NCI-H2029 (cell line): ENCODE data around the gene WDR17.
A peak's percentile ranks its signal among the peaks of the same experiment; 100 is the strongest.

ENCODE experiments used
- DNase-seq: peaks from one replicate; lab custom pipeline; 2025; lab: John Stamatoyannopoulos, UW

WDR17 gene

DNA sequence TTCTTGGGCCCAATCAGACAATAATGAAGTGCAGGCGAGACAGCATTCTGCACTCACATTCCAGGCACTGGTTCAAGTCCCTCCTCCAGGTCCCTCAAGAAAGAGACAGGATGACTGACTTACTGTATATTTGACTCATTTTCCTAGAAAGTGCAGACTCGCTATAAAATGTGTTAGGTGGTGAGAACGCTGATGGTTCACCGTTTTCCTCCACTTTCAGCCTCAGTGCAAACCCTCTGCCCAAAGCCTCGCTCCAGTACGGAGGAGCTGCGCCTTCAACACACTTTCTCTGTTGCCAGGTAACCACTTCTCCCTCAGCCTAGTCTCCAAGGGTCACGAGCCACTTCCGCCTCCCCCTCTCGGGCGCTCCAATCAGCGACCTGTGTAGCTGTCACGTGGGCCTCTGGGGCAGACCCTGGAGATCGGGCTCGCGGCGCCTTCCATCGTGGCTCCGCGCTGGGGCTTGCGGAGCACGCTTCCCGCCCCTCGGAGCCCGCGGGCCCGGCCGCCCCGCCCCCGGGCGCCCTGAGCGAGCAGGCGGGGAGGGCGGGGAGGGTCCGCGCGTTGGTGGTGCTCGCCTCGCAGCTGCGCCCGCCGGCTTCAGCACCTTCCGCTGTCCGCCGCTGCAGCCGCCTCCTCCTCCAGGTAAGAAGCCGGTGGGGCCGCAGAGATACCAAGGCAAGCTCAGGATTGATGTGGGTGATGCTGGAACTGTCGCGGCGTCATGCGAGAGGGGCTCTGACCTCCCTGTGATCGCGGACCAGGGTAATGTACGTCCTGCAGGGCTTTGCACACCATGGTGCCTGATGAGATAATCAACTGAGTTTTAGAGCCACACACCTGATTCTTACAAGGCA lies at the start of gene WDR17:
WDR17 (plus strand) TSS at position 407 of the 857 bp plus-strand sequence. CDS start 45,740 bp downstream, outside the sequence.
- DNase-seq, result peak; percentile 91

DNA sequence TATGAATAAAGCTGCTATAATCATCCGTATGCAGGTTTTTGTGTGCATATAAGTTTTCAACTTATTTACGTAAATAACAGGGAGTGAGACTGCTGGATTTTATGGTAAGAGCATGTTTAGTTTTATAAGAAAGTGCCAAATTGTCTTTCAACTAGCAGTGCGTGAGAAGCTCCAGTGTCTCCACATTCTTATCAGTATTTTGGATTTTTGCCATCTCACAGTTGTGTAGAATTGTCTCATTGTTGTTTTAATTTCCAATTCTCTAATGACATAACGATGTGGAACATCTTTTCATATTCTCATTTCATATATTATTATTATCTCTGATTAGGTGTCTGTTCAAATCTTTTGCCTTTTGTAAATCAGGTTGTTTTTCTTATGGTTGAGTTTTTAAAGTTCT lies 49.0 kb upstream of the WDR17 start:
- DNase-seq, result no peak

DNA sequence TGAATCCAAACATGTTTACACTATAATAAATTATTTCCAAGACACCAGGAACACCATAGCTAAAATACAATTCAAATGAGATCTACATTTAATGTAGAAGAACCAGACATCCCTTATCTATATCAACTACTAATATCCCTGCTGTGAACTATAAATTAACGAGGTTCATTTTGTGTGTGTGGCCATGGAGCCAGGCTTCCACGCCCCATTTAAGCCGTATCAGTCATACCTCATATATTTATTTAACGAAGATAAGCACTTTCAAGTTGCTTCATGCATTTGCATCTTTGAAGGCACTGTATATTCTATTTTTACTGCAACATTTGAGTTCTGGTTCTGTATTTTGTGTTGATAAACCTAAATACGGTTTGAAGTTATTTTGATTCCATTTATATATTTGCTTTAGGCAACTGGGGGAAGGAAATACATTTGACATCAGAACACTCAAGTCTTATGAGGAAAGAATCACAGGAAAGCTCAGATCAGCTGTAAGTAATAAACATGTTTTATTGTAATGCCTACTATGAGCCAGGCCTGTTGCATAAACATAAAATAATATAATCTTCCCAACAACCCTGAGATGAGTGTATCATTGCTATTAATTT lies 45.1 kb upstream of the WDR17 start:
- DNase-seq, result no peak

DNA sequence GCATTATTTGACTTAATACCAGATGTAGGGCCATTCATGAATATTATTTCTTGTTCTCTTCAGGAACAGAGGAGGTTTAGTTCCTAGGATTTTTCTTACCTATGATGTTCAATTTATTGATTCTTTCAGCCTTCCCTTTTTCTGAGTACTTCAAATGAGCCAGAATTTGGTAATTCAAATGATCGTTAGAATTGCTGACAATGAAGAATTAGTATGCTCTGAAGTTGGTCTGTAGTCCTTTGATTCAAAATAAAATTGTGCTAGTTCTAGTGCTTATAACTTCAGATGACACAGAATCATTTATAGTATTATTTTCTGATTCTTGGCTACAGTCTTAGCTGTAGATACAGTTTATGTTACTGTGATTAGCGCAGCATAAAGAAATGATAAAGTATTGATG lies 35.2 kb upstream of the WDR17 start:
- no peak for DNase-seq

DNA sequence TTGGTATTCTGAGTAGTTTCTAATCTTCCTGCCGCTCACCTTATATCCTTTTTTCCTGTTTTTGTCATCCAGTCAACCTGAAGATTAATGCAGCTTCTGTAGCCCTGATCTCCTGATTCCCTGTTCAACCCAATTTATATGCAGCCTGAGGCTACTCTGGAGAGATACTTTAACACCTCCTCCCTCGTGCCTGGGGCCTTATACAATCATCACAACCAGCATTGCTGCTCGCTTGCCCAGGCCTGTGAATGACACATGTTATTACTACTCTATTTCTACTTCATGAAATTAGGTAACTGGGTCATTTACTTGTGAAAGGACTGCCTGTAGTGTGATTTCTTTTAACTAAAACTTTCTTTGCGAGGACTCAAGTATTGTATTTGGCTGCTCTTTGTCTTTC lies 33.7 kb upstream of the WDR17 start:
- DNase-seq, result no peak

DNA sequence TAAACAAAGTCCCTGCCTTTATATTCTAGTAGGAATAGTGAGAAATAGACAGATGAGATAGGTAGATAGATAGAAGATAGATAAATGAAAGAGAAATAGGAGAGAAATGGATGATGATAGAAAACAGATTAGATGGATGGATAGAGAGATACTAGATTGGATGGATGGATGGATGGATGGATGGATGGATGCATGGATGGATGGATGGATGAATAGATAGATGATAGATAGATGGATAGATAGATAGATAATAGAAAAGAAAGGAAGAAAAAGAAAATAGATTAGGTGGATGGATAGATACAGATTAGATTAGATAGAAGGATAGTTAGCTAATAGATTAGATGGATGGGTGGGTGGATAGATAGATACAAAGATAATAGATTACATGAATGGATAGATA lies 33.2 kb upstream of the WDR17 start:
- no peak for DNase-seq

DNA sequence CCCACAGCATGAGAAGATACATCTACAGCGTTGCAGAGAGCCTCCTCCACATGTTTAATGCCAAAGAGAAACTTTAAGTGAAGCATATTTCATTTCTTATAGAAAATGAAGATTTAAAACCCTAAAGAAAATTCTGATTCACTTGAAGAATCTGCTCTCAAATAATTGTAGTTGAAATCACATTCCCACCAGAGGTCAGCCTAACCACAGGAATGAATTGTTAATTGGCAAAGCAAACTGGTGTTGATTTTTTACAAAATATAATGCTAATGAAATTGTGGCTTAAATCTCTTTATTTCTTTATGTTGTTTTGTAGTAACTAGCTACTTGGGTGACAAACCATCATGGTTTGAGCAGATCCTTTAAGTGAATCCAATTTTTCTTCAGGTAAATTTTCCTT lies 31.1 kb upstream of the WDR17 start:
- DNase-seq, result no peak

DNA sequence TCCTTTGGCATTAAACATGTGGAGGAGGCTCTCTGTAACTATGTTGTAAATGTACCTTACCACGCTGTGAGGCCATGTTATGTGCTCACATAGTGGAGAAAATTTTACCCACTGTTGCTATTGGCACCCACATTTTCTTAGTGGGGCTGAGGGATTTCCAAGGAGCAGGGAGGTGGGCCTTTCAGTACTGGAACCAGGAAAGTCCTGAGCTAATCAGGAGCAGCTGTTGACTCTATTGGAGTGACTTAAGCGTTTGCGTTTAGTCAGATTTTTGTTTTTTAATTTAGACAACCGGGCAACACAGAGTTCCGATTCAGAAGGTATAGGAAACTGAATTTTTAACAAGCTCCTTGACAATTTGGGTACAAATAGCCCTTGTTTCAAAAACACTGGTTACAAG lies 30.7 kb upstream of the WDR17 start:
- no peak for DNase-seq

DNA sequence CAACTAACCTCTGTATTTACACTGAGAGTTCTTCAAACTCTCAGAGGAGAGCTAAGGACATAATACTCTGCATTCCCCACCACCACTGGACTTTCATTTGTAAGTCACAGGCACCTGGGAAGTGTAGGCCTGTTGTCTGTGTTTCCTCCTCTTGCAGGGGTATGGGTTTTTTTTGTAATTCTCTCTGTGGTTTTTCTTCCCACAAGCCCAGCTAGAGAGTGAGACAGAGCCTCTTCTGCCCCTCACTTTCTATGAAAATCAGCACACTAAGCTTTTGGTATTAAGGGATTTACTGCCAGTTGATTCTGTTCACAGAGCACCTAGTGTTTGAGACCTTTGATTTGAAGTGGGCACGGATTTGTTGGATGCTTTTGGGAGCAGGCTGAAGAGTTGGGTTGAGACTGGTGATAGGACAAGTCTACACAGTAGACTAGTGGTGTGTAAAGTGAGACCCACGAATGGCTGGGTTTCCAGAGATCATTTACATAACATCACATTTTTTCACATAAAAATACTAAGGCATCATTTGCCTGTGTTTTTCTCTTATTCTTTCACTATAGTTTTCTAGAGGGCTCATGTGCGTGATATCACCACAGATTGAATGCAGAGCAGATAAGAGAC lies 28.9 kb upstream of the WDR17 start:
- DNase-seq, result no peak

DNA sequence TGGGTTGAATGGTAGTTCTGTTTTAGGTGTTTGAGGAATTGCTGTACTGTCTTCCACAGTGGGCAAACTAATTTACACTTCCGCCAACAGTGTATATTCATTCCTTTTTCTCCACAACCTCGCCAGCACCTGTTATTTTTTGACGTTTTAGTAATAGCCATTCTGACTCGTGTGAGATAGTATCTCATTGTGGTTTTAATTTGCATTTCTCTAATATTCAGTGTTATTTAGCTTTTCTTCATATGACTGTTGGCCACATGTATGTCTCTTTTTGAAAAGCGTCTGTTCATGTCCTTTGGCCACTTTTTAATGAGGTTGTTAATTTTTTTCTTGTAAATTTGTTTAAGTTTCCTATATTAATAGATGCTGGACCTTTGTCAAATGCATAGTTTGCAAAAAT lies 26.9 kb upstream of the WDR17 start:
- no peak for DNase-seq

DNA sequence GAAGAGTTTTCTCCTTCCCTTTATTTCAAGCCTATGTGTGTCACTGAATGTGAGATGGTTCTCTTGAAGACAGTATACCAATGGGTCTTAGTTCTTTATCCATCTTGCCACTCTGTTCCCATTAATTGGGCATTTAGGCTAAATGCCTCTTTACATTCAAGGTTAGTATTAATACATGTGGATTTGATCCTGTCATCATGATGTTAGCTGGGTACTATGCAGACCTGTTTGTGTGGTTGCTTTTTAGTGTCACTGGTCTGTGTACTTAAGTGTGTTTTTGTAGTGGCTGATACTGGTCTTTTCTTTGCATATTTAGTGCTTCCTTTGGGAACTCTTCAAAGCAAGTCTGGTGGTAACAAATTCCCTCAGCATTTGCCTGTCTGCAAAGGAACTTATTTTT lies 23.4 kb upstream of the WDR17 start:
- no peak for DNase-seq

DNA sequence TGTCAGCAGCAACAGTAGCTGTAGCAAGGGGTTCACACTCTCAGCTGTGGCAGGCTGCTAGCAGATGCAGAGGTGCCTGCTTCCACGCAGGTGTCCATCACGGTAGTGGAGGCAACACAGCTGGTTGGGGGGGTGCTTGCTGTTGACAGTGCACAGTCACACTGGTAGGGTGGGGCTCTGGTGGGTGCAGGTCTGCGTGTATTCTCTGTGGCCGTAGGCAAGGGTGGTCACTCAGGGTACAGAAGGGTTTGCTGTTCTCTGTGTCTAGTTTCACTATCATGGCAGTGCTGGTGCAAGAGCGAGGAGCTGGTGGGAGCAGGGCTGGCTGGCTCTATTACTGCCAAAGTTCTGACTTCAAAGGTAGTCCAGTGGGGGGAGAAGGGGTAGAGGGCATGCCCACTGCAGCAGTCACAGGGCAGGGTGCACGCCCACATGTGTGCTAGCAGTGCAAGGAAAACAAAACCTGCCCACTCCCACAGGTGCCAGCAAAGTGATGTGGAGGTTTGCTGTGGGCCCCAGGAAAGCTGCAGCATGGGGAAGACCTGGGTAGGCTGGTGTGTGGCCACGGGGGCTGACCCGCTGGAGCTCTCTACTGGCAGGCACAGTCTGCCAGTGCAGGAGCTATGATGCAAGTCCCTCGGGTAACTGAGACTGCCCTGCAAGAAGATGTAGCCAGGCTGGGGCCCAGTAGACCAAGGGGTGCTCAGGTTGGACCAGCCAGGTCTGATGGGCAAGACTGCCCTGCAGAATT lies 21.6 kb upstream of the WDR17 start:
- DNase-seq, result no peak

DNA sequence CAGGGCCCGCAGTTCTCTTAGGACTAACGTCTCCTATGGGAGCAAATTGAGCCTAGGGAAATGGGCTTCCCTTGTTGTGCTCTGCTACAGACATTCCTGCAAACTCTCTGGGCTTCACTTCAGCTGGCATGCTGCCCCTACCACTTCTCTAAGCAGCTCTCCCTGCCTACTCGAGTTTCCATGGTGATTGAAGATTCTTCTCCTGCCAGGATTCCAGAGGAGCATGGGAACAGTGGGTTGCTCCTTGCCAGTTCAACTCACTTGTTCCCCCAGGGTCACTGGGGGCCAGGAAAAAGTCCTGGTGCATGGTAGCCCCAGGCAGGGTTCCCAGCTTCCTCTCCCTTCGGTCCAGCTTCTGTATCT lies 21.1 kb upstream of the WDR17 start:
- DNase-seq, result no peak

DNA sequence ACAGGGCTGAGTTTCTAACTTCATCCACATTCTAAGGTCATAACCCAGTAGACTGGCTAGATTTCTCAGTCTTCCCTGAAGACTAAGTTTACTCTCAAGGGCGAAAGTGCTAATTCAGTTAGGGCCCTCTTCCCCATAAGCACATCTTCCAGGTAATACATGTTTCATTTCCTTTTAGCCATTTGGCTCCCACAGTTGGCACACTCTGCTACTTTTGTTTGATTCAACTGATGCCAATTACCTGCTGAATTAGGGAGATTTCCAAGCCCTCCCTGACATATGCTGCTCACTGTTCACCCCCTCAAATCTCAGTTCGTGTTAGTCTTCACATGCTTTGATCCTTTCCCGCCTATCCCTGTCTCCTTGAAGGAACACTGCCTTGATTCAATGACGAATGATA lies 17.0 kb upstream of the WDR17 start:
- DNase-seq, result no peak

DNA sequence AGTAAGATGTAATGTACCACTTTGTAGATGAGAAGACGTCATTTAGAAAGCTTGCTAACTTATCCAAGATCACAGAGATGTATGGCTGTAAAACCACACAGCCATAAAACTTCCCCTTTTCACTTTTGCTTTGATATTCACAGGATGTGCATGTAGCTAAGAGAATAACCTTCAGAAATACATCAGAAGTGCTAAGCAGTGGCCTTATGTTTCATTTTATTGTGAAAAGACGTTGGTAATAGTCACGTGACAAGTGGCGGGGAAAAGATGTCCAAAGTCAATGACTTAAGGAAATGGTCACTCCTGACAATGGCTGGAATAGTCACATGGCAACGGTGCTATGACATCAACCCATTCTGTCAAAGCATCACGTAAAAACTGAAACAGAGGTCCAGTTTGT lies 12.9 kb upstream of the WDR17 start:
- DNase-seq, result no peak

DNA sequence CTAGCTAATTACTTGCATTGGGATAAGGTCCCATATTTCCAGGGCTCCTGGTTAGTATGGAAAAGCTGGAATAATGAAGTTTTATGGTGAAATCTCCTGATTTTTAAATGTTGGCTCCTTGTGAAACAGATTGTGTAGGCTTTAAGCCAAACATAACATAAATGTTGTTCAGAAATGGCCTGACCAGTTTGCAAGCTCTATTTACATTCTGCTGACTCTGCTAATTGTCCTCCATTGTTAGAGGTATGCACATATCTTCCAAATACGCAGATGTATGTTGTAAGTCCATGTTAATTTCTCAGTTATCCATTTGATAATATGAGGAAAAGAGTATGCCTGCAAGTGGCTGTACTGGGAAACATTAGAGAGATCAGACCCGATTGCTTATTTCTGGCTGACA lies 11.9 kb upstream of the WDR17 start:
- no peak for DNase-seq

DNA sequence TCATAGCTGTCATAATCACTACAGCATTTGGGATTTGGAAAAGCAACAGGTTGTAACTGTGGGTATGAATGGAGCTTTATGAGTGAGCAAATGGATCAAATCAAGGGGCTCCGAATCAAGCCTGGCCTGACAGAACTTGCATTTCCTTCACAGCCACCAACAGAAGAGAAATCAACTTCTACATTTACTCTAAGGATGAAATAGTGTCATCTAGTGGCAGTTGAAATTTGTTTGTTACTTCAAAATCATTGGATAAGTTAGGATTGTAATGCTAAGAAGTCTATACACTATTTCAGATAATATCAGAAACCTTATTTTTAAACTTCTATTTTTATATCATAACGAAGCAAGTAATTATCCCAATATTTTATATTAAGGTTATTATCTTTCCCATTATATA lies 10.7 kb upstream of the WDR17 start:
- DNase-seq, result no peak

DNA sequence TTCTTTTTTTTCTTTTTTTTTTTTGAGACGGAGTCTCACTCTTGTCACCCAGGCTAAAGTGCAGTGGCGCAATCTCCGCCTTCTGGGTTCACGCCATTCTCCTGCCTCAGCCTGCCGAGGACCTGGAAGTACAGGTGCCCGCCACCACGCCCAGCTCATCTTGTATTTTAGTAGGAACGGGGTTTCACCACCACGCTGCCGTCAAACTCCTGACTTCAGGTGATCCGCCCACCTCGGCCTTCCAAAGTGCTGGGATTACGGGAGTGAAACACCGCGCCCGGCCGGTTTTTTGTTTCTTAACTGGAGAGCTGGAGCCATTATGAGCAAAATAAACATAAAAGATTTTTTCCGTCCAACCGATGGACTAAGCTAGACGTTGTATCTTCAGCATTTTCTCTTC lies 1.9 kb upstream of the WDR17 start:
- no peak for DNase-seq

DNA sequence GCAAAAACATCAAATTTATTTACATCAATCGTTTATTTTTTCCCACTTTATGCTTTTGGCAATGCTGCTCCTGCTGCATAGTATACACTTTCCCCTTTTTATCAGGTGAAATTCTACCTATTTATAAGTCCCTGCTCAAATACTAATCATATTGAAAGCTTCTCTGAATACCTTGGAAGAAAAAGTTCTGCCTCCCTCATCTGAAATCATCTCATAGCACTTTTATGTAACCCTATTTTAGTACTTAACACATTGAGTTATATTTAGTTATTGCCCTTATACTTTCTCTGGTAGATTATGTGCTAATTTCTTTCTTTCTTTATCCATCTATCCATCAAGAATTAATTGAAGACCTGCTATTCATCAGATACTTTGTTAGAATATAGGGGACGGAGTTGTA lies 1.1 kb upstream of the WDR17 start:
- DNase-seq, result no peak

DNA sequence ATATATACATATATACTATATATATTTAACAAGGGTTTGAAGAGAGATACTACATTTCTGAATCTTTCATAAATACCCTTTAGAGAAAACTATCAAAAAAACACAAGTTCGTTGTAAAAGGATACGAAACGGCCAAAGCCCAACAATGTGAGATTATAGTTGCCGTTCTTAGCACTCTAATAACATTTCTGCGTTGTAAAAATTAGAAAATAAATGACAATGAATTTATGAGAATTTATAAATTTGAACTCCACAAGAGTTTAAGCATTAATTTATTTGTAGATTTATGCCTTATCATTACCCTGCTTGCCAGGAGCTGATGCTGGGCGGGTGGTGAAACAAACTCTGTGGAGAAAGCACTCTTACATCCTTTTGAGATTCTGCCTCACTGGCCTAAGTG lies 1.1 kb downstream of the WDR17 start:
- no peak for DNase-seq

DNA sequence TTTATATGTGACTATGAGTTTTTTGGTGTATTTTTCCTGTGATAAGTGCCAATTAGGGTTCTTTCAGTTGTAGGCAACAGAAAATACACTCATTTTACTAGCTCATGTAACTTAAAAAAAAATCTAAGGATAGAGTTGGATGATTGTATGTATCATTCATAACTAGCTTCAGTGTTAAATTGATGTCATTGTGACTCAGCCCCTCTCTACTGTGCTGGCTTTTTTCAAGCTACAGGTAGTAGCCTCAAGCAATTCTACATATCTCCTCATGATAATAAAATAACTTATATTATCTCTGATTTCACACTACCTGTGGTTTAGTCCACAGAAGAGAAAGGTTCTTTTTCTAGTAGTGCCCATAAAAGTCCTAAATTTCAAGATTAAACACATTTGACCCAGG lies 11.9 kb downstream of the WDR17 start:
- no peak for DNase-seq

DNA sequence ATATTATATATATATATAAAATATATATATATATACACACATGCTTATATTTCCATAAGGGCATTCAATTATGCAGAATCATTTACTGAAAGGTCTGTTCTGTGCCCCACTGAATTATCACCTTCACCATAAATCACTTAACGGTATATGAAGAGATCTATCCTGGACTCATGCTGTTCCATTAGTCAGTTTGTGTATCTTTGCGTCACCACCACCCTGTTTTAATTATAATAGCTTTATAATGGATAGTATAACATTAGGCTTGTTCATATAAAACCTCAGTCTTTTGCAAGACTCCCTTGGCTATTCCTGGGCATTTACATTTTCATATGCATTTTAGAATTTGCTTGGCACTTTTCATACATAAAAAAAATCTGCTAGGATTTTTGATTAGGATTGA lies 19.1 kb downstream of the WDR17 start:
- DNase-seq, result no peak

DNA sequence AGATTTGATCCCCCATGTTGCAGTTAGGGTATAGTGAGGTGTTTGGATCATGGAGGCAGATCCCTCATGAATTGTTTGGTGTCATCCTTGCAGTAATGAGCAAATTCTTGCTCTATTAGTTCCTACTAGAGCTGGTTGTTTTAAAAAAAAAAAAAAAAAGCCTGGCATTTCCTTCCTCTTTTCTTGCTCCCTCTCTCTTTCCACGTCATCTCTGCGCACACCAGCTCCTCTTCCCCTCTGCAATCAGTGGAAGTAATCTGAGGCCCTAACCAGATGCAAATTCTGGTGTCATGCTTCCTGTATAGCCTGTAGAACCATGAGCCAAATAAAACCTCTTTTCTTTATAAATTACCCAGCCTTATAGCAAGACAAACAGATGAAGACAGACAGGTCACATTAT lies 24.5 kb downstream of the WDR17 start:
- DNase-seq, result no peak
